ENCODE measurements around the gene ITPR2. TPM values are rescaled to one million over a fixed set of nuclear protein-coding genes. Genes with fewer than 3 reads are reported as not detected.

Gene ITPR2
- polyA plus RNA-seq, 12 donors = 2.6 to 10.1 (median 4.6) TPM; not detected in 1

DNA sequence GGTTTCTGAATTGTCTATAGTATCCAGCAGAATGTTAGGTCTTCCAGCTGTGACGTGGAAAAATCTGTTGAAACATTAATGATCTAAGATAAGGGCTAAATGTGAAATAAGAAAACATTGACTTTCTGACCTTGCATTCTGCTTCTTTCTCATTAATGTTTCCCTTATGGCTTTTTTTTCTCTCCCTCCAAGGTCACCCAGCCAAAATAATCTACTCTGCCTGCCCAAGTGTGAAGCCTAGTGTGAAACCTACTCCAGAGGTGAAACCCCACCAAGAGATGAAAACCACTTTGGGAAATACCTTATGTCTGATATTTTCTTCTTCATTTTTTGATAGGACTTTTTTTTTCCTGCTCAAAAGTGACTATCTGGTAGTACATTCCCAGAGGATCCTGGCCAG, 529.6 kb downstream of the ITPR2 start:
- DNase-seq = no peak

DNA sequence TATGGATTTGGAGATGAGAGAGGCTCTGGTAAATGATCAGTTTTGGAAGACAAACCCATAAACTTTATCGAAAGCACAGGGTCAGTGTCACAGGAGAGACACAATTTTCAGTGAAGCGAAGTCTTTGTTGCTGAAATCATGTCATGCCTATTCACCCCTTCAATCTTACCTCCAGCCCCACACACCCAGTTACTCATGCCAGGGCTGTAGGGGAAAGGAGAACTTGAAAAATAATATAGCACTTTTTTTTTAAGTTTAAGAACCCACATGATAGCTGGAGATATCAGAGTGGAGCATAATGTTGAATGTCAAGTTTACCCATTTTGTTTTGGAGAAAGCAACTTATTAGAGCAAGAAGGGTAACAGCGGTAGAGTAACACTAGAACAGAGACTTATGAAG, 530.2 kb downstream of the ITPR2 start:
- no peak for DNase-seq

DNA sequence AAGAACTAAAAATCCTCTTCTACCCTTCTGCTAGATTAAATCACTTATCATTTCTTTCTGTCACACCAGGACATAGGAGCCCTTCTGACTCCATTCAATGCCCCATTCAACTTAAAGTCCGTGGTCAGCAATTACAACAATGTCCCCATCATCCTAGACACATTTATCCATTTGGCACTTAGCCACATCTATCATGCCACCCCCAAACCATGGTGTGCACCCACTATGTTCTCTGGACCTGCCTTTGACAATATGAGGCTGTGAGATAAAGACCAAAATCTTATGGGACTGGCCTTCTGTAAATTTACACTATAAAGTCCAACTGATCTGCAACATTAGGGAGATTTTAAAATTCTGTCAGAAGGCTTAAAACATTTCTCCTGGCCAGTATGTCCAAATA, 533.2 kb downstream of the ITPR2 start:
- no peak for DNase-seq

DNA sequence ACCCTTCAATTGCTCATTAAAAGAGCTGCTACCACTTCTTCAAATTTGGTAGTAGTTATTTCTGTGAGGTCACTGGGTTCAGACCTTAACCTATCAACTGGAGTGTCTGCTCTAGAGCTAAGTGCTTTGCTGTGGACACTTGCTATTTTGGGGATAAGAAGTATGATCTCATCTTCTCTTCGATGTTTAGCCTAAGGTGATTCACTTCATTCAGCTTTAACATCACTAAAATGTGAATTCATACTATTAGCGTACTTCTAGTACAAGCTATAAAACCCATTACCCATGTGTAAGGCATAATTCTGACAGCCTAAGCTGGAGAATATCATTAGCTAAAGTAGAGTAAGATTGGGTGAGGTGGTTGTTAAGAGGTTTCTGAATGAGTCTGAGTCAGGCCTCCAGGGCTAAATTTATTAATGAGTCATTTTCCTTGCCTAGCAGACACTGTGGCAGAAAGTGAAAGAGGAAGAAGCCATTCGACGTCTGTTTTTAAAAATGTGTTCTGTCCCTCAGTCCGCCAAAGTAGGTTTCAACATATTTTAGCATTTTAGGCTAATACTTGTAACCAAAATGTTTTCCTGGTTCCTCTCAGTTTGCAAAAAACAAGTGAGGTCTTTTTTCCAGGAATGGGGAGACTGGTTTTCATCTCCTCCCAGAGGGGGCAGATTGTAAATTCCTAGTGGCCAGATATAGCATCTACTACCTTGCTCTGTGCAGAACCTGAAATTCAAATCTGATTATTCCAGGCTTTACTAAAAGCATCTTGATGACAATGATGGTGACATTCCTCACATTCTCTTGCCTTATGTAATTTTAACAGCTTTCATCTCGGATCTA, 534.0 kb downstream of the ITPR2 start:
- DNase-seq = no peak

DNA sequence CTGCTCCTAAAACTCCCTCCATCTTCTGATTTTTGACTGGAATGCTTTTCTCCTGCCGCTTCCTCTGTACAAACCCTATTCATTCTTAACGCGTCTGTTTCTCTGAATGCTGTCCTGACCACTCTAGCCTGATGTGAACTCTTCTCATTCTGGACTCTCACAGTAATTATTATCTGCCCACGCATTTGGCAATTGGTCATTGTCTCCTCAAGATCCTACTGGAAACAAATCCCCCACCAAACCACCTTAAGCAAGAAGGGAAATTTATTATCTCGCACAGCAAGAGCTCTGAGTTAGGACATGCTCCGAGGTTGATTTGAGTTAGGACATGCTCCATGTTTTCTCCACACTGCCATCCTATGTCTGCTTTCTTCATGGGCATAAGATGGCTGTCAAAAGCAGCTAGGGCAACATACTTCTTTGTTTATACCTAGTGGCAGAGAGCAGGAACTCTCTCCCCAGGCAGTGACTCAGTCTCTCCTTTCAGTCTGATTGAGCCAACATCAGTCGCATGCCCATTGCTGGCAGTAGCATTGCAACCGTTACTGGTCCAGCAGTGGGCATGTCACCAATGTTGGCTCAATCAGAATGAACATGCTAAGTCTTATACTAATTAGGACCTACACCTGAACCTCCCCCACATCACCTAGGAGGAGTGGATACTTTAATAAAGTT, 535.5 kb downstream of the ITPR2 start:
- DNase-seq = no peak

DNA sequence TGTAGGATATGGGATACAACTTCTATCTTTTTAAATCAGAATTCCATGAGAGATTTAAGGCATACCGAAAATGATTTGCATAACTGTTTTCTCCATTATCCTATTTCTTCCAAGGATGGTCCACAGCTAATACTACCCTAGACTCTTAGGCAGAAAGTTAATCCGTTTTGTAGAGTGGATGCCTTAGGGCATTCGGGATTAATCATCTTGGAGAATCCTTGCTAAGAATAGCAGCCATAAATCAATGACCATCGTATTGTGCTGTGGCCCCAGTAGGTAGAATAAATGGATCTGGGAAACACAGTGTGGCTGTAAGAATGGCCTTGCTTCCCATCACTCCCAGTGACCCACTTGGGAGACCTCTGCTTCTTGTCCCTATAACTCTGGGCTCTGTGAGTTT, 538.0 kb downstream of the ITPR2 start:
- DNase-seq = no peak

DNA sequence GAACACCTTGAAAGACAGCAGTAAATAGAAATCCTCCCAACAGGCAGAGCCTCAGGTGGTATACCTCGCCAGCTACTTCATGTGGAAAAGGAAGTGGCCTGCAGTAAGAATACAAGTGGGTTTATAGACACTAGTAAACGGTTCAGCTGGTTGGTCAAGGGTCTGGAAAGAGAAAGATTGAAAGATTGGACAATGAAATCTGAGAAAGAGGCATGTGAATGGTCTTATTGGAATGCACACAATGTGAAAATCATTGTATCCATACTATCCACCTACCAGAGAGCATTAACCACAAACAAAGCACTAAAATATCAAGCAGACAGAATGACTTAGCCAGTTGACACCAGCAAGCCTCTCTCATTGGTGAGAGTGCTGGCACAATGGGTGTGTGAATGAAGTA, 539.4 kb downstream of the ITPR2 start:
- no peak for DNase-seq

DNA sequence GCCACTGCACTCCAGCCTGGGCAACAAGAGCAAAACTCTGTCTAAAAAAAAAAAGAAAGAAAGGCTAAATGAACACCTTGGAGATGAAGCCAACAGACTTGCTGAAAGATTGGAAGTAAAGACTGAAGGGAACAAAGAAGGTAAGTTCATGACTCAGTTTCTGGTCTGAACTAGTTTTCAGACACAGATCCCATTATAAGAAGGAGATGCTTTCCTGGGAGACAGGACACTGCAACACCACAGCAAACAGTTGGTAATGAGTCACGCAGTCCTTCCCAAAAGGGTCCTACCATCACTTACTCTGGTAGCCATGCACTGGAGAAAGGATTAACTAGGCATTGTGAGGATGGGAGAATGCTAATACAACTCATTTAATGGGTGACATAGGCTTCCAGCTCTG, 540.4 kb downstream of the ITPR2 start:
- DNase-seq = no peak

DNA sequence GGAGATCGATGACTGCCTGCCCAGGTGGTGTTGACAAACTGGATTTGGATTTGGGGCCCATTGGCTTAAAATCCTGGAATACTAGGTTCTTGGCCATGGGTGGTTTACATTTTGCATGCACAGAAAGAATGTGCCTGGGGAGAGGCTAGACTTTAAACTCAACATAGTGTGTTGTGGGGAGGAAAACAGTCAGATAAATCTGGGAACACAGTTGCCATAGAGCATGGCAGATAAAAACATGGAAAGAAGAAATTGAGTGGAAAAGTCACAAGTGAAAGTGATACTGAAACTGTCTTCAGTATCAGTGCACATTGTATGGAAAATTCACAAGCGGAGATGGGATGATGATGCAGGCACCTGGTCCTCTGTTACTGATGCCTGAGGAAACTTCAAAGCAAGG, 542.4 kb downstream of the ITPR2 start:
- no peak for DNase-seq

DNA sequence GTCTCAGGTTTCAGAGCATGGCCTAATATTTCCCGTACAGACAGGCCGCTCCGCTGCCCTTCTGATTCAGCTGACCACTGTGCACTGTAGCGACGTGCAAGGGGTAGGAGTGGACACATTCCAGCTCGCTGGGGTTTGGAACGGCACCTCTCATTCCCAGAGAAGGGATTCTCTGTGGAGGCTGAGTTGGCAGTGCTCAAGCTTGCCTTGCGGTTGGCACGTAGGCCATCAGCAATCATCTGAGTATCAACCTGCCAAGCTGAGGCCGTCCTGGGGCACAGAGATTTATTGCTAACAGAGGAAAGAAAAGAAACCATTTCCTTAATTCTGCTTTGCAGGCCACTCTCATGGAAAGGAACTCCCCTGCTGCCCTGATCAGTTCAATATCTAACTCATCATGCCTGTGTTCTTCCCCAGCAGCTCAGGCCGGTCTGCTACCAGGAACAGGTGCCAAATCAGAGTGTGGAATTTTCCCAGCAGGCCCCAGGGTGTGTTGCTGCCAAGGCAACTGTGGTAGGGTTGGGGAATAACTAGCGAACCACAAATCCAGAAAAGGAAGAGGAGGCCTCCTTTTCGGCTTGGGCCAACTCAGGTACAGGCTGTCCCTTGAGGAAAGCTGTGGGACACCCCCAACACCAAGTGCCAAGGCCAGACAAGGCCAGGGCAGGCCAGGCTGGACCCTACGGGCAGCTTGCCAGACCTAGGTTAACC, 545.2 kb downstream of the ITPR2 start:
- peak; percentile 37 for DNase-seq

Other genes starting within 250 kb of the ITPR2 start
- 10 to 100 TPM in 11 of 12 donors, not detected in 1; 25.9 to 44.0 (median 29.3) TPM for gene INTS13, start 104.8 kb upstream of the ITPR2 start, polyA plus RNA-seq (ENCODE audit: insufficient read length in 12 of 12)
- 10 to 100 TPM in 11 of 12 donors, not detected in 1; 34.6 to 65.0 (median 49.9) TPM for gene FGFR1OP2, start 105.3 kb upstream of the ITPR2 start, polyA plus RNA-seq (ENCODE audit: insufficient read length in 12 of 12)
- gene TM7SF3, start 181.2 kb upstream of the ITPR2 start, polyA plus RNA-seq (ENCODE audit: insufficient read length in 12 of 12) = 10 to 100 TPM in 11 of 12 donors, not detected in 1; 23.8 to 44.8 (median 32.7) TPM
- gene MED21, start 189.4 kb upstream of the ITPR2 start, polyA plus RNA-seq (ENCODE audit: insufficient read length in 12 of 12) = 10 to 100 TPM in 11 of 12 donors, not detected in 1; 22.8 to 67.2 (median 52.8) TPM
- gene C12orf71, start 249.4 kb upstream of the ITPR2 start, polyA plus RNA-seq (ENCODE audit: insufficient read length in 12 of 12) = under 1 TPM in 4 of 12 donors, not detected in 8; 0.16 to 0.43 (median 0.26) TPM